SU-DHL-6 (cell line): ENCODE measurements around the gene IL1RL2.

ENCODE experiments used
- H2AFZ ChIP-seq: fragments of 200-600 bp; sonication (generic); 2 replicates; pipeline ENCODE4 v1.6.1; 2014; ENCODE audit warnings: low read depth, mild to moderate bottlenecking, moderate library complexity, mixed read lengths, antibody characterized with exemption, low read length; ENCODE audit not compliant: severe bottlenecking
- H3F3A ChIP-seq: fragments of 200-600 bp; shearing (Covaris generic); 2 replicates; pipeline ENCODE4 v1.6.0; 2016; ENCODE audit warnings: antibody characterized with exemption, mild to moderate bottlenecking; ENCODE audit not compliant: insufficient read depth
- H3K27ac ChIP-seq: fragments of 200-600 bp; sonication (generic); 2 replicates; pipeline ENCODE4 v1.5.1; 2016; ENCODE audit warnings: low read depth, mild to moderate bottlenecking, low read length, moderate library complexity, mixed read lengths
- H3K27me3 ChIP-seq: fragments of 200-600 bp; sonication (generic), shearing (Covaris generic); 2 replicates; pipeline ENCODE4 v1.6.0; 2014; ENCODE audit warnings: mild to moderate bottlenecking, low read length
- H3K36me3 ChIP-seq: fragments of 200-600 bp; sonication (generic); 2 replicates; pipeline ENCODE4 v1.6.1; 2014; ENCODE audit warnings: mild to moderate bottlenecking, low read length, mixed read lengths
- H3K4me2 ChIP-seq: fragments of 300-600, 200-600 bp; shearing (Covaris generic), sonication (generic); 2 replicates; pipeline ENCODE4 v1.6.0; 2014; ENCODE audit warnings: low read length, low read depth, mild to moderate bottlenecking; ENCODE audit not compliant: poor library complexity, severe bottlenecking
- H3K4me3 ChIP-seq: fragments of 200-600 bp; sonication (generic); 2 replicates; pipeline ENCODE4 v1.5.1; 2014; ENCODE audit warnings: antibody characterized with exemption, low read length, mild to moderate bottlenecking, mixed read lengths; ENCODE audit not compliant: insufficient read depth, poor library complexity, severe bottlenecking
- H3K79me2 ChIP-seq: fragments of 200-600 bp; sonication (generic); 2 replicates; pipeline ENCODE4 v1.6.1; 2014; ENCODE audit warnings: mild to moderate bottlenecking, low read length, moderate library complexity; ENCODE audit not compliant: insufficient read depth
- H3K9ac ChIP-seq: fragments of 200-600 bp; sonication (generic); 2 replicates; pipeline ENCODE4 v1.7.0; 2014; ENCODE audit warnings: mild to moderate bottlenecking, low read length
- H3K9me2 ChIP-seq: fragments of 200-600 bp; sonication (generic); replicated peaks from 2 replicates; pipeline ENCODE4 v1.6.1; 2014; ENCODE audit warnings: low read length; ENCODE audit not compliant: insufficient read depth
- H3K9me3 ChIP-seq: fragments of 200-600 bp; sonication (generic); 2 replicates; pipeline ENCODE4 v1.6.1; 2014; ENCODE audit warnings: low read length, mixed read lengths; ENCODE audit not compliant: insufficient read depth
- H4K20me1 ChIP-seq: fragments of 200-600 bp; sonication (generic); 2 replicates; pipeline ENCODE4 v1.6.1; 2014; ENCODE audit warnings: low read depth, mild to moderate bottlenecking, antibody characterized with exemption, low read length, moderate library complexity, mixed read lengths
- CTCF ChIP-seq: fragments of 200-600 bp; sonication (generic); IDR thresholded peaks from one replicate; pipeline ENCODE4 v1.5.1; 2017; ENCODE audit warnings: antibody characterized with exemption, mild to moderate bottlenecking, low read length, moderate library complexity; ENCODE audit not compliant: insufficient read depth, poor library complexity, severe bottlenecking
- EZH2phosphoT487 ChIP-seq: fragments of 200-600 bp; sonication (generic), shearing (Covaris generic); conservative IDR thresholded peaks from 2 replicates; pipeline ENCODE4 v1.6.1; 2018; ENCODE audit warnings: mild to moderate bottlenecking, antibody characterized with exemption, low read length, moderate library complexity, mixed read lengths

The IL1RL2 gene

GRCh38 chr2:102208774-102209173, 22.0 kb downstream of the IL1RL2 start:
- Histone ChIP-seq H3K9me2 (no peaks in the 10 kb centered on the region), H2AFZ (no peak overlapping the region), H3K4me2 (no peak overlapping the region), H3K9me3 (no peaks in the 10 kb centered on the region), H3K27me3 (no peaks in the 10 kb centered on the region), H3K79me2 (no peaks in the 10 kb centered on the region), H3F3A (no peaks in the 10 kb centered on the region), H3K9ac (no peak overlapping the region), H3K36me3 (no peaks in the 10 kb centered on the region), H3K4me3 (no peak overlapping the region), H4K20me1 (no peaks in the 10 kb centered on the region), H3K27ac (no peak overlapping the region)
- no peak for TF ChIP-seq EZH2phosphoT487

DNA sequence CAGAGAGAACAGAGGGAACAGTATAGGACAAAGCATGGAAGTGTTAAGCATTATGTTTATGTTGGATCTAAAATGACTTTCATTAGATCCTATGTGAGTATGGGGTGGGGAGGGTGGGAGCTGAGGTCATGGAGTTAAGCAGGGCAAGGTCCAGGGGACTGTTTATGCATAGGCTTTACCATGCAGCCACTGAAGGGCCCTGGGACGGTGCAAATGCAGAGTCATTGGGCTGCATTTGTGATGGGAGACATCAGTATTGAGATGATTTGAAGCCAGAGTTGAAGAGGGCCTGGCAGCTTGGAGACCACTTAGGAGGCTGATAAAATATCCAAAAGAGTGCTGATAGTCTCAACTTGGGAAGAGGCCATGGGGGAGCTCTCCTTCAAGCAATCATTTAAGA, 22.7 kb downstream of the IL1RL2 start:
- TF ChIP-seq CTCF (no peak), EZH2phosphoT487 (no peak)
- Histone ChIP-seq H3K27me3 (no peaks in the 10 kb centered on the region), H2AFZ (no peak overlapping the region), H3F3A (no peaks in the 10 kb centered on the region), H3K36me3 (no peaks in the 10 kb centered on the region), H3K27ac (no peak overlapping the region), H3K9me2 (no peaks in the 10 kb centered on the region), H3K4me2 (no peak overlapping the region), H3K79me2 (no peaks in the 10 kb centered on the region), H3K9ac (no peak overlapping the region), H3K9me3 (no peaks in the 10 kb centered on the region), H4K20me1 (no peaks in the 10 kb centered on the region; the same call in 1 of the 2 replicates), H3K4me3 (no peak overlapping the region)

GRCh38 chr2:102217032-102217431, 30.2 kb downstream of the IL1RL2 start:
- H3K36me3 ChIP-seq = no peaks in the 10 kb centered on the region

More at GRCh38 chr2:102217032-102217431, 30.2 kb downstream of the IL1RL2 start:
- H3K4me3 ChIP-seq = no peak overlapping the region
- no peaks in the 10 kb centered on the region for H3K27me3 ChIP-seq
- no peak overlapping the region for H2AFZ ChIP-seq
- H3K79me2 ChIP-seq = no peaks in the 10 kb centered on the region
- H4K20me1 ChIP-seq = no peaks in the 10 kb centered on the region; the same call in 1 of the 2 replicates
- peaks cover 13% of the 10 kb centered on the region; the same call in 1 of the 2 replicates for H3K9me3 ChIP-seq
- no peak overlapping the region for H3K9ac ChIP-seq
- no peak overlapping the region for H3K27ac ChIP-seq
- TF ChIP-seq CTCF (no peak), EZH2phosphoT487 (no peak)
- H3K4me2 ChIP-seq = no peak overlapping the region
- H3F3A ChIP-seq = no peaks in the 10 kb centered on the region
- no peaks in the 10 kb centered on the region for H3K9me2 ChIP-seq
